ENCODE measurements around the gene SKIDA1. TPM values are rescaled to one million over a fixed set of nuclear protein-coding genes. Genes with fewer than 3 reads are reported as not detected.

SKIDA1 gene
- total RNA-seq, 1 experiment from 2014 or later: 0.56 TPM

- H3K4me1 Mint-ChIP-seq (ENCODE audit: insufficient read depth, unreplicated experiment): peaks cover 18% of the 10 kb centered on the region
- H3K27me3 Mint-ChIP-seq (ENCODE audit: insufficient read depth, unreplicated experiment): no peaks in the 10 kb centered on the region
- POLR2A ChIA-PET: interaction anchor here (0.6 to 1.5 kb wide), 8 partner anchors 9 to 712 kb away, joined by 3 to 12 read pairs (median 5); no protein-coding TSS in a partner anchor
- DNase-seq (ENCODE audit: unreplicated experiment): no peak
- H3K36me3 Mint-ChIP-seq (ENCODE audit: insufficient read depth, unreplicated experiment): peaks cover 6% of the 10 kb centered on the region
- intact Hi-C loops (cut with micrococcal nuclease): no loop called here
- no peak for TF ChIP-seq CTCF (IDR thresholded peaks at IDR 0.05; ENCODE audit: unreplicated experiment)
- H3K27ac Mint-ChIP-seq (ENCODE audit: low read depth, unreplicated experiment): peak overlapping the region; percentile 75
- no TSS peak for BruUV-seq (replicated peaks)
- CTCF ChIA-PET: interaction anchor here (0.6 to 1.2 kb wide), 5 partner anchors 9 to 515 kb away, joined by 3 to 5 read pairs (median 4); no protein-coding TSS in a partner anchor
- peak overlapping the region; percentile 85 for H3K4me3 Mint-ChIP-seq (ENCODE audit: unreplicated experiment)
- H3K9me3 Mint-ChIP-seq (ENCODE audit: unreplicated experiment): no peaks in the 10 kb centered on the region
These were observed 7.3 kb downstream of the SKIDA1 start for GRCh38 chr10:21518149-21518640.

- Mint-ChIP-seq H3K27ac (ENCODE audit: low read depth, unreplicated experiment) (peak overlapping the region; percentile 75), H3K4me3 (ENCODE audit: unreplicated experiment) (peak overlapping the region; percentile 85), H3K9me3 (ENCODE audit: unreplicated experiment) (no peaks in the 10 kb centered on the region), H3K36me3 (ENCODE audit: insufficient read depth, unreplicated experiment) (peaks cover 6% of the 10 kb centered on the region), H3K4me1 (ENCODE audit: insufficient read depth, unreplicated experiment) (peaks cover 18% of the 10 kb centered on the region), H3K27me3 (ENCODE audit: insufficient read depth, unreplicated experiment) (no peaks in the 10 kb centered on the region)
- CTCF ChIA-PET: interaction anchor here (0.7 to 1.5 kb wide), 6 partner anchors 10 to 239 kb away, joined by 3 to 11 read pairs (median 4); no protein-coding TSS in a partner anchor
- peak; percentile 64 for DNase-seq (ENCODE audit: unreplicated experiment)
- TF ChIP-seq CTCF (IDR thresholded peaks at IDR 0.05; ENCODE audit: unreplicated experiment): no peak
- POLR2A ChIA-PET: interaction anchor here (1.0 to 3.0 kb wide), 11 partner anchors 9 to 21 kb away, joined by 3 to 33 read pairs (median 7); partner anchors contain the start of genes MLLT10 and SKIDA1
- BruUV-seq (replicated peaks): no TSS peak
- intact Hi-C loops (cut with micrococcal nuclease): loop anchor here (2.0 kb wide), 1 partner anchor 21 kb away; no protein-coding TSS in a partner anchor
These were observed 8.1 kb downstream of the SKIDA1 start for GRCh38 chr10:21517134-21518031.

GRCh38 chr10:21516242-21517131, 9.0 kb downstream of the SKIDA1 start:
- ChIA-PET POLR2A (interaction anchor here (0.6 to 3.0 kb wide), 9 partner anchors 10 to 681 kb away, joined by 3 to 33 read pairs (median 6); partner anchors contain the start of genes MLLT10 and SKIDA1), CTCF (interaction anchor here (0.7 to 1.9 kb wide), 5 partner anchors 20 to 237 kb away, joined by 3 to 11 read pairs (median 6); no protein-coding TSS in a partner anchor)
- no peak overlapping the region for H3K27ac Mint-ChIP-seq (ENCODE audit: low read depth, unreplicated experiment)
- DNase-seq (ENCODE audit: unreplicated experiment): peak; percentile 50
- no peaks in the 10 kb centered on the region for H3K9me3 Mint-ChIP-seq (ENCODE audit: unreplicated experiment)
- H3K27me3 Mint-ChIP-seq (ENCODE audit: insufficient read depth, unreplicated experiment): no peaks in the 10 kb centered on the region
- no TSS peak for BruUV-seq (replicated peaks)
- H3K36me3 Mint-ChIP-seq (ENCODE audit: insufficient read depth, unreplicated experiment): peaks cover 6% of the 10 kb centered on the region
- intact Hi-C loops (cut with micrococcal nuclease): loop anchor here (2.0 kb wide), 1 partner anchor 20 kb away; no protein-coding TSS in a partner anchor
- peak overlapping the region; percentile 85 for H3K4me3 Mint-ChIP-seq (ENCODE audit: unreplicated experiment)
- TF ChIP-seq CTCF (IDR thresholded peaks at IDR 0.05; ENCODE audit: unreplicated experiment): no peak
- H3K4me1 Mint-ChIP-seq (ENCODE audit: insufficient read depth, unreplicated experiment): peaks cover 18% of the 10 kb centered on the region

Data from MCF 10A (cell line).